NCI-H2107 treated with DMSO at 0.1 percent for 48 hours (cell line): Measurements from ENCODE around the gene UBE2M.
"Not testable (repeated sequence)": the region's sequence is repeated elsewhere in the genome, so short reads cannot be mapped to it uniquely, and the experiment has no call there.

Source experiments
- DNase-seq: peaks from one replicate; lab custom pipeline; 2025; ENCODE audit not compliant: unreplicated experiment; lab: John Stamatoyannopoulos, UW

The UBE2M gene

DNA sequence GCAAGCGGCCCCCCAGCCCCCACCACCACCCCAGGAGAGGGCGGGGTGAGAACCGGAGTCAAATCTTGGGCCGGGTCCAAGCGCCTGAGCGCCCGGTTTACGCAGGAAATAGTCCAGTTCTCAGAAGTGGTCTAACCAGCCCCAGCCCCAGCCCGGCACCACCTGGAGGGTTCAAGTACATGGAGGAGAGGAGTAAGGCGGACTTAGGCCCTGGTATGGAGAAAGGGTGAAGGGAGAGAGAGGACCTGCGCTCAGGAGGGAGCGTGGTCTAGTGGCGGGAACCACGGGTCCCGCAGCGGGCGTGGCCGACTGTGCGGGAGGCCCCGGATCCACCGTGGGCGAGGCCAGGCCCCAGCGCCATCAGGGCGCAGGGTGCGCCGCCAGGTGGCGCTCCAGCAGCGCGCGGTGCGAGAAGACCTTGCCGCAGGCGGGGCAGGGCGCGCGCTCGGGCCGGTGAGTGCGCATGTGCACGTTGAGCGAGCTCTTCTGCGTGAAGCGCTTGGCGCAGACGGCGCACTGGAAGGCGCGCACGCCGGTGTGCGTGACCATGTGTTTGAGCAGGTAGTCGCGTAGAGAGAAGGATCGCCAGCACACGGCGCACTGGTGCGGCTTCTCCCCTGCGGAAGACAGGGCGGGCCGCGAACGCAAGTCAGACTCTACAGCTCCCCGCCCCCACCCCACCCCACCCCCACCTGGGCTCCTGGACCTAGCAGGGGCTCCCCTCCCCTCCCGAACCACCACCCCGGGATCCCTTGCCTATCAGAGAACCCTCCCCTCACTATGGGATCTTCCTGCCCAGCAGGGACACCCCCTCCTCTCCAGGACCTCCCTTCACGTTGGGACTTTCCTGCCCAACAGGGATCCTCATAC, 44.5 kb downstream of the UBE2M start:
- DNase-seq = peak; percentile 12

DNA sequence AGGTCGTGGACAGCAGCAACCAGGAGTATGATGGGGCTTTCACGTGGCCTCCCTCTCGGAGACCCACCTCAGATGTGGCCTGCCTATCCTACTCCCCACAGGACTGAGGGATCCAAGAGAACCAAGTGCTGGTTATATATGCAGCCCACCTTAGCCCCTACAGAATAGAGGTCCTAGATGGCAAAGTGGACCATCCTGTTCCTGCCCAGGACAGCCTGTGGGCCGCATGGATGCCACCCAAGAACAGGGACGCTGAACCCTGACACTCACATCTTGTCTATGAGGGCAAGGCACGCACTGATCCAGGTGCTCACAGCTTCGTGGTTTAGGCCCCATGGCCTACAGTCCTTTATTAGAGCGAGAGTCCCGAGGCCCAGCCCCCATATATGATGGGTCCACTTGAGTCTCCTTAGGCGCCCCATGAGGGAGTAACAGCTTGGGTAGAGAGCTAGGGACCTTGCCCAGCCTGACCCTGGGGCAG, 45.2 kb downstream of the UBE2M start:
- no peak for DNase-seq

DNA sequence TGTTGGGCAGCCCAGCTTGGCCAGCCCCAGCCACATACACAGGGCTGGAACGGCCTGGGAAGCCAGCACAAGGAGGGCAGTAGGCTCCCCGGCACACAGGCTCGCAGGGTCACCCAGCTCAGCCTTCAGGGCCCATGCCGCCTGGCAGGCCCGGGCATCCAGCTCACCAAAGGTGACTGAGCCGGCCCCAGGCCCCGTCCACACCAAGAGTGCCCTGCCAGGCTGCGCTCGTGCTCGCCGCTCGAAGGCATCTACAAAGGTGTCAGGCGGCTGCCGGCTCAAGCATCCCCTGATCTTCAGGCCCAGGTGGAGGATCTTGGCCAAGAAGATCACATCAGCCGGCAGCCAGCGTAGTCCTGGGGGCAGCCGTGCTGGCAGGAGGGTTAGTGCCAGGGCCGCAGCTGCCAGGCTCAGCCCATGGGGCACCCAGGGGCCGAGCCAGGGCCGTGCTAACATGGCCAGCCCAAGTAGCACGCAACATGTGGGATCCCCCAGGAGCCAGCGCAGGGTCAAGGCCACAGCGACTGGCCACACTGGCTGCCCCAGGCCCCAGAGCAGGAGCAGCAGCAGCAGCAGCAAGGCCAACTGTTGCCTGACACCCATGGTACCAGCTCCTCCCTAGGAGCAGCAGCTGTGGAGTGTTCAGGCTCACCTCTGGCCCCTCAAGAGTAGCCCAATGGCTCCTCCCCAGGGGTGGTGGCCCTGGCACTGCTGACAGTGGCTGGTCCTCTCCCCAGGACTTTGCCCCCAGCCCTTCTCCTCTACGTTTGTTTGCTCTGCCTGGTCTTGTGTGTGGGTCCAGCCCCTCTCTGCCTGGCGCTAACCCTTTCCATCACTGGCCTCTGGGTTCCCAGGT, 46.8 kb downstream of the UBE2M start, which contains the start of gene SLC27A5:
Gene SLC27A5 (minus strand): TSS at position 640 of the 856 bp plus-strand sequence. CDS start 37 bp downstream, at position 603.
- no peak for DNase-seq

GRCh38 chr19:58510084-58510862, 48.1 kb downstream of the UBE2M start:
- no peak for DNase-seq

DNA sequence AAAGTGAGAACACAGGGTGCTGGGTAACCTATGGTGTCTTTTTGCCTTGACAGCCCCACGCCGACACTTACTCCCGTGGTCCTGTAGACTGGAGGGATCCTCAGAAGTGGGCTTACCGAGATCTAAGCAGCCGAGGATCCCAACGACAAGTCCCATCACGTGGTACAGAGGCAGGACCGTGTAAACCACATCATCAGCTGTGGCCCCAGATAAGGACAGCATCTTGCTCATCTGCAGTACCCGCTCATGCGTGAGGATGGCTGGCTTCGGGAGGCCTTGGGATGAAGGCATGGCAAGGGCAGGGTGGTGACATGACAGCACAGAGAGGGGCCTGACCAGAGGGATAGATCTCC, 48.7 kb downstream of the UBE2M start:
- DNase-seq = no peak

GRCh38 chr19:58507602-58508223, 50.7 kb downstream of the UBE2M start:
- not testable (repeated sequence) for DNase-seq
